Renal cortex interstitium (tissue), 11 donors: Measurements from ENCODE around the gene CSPG5. TPM values are rescaled to one million over a fixed set of nuclear protein-coding genes. Genes with fewer than 3 reads are reported as not detected.

Experiments used
- DNase-seq, 11 donors: peaks; one replicate each; pipeline ENCODE4 v3.0.0-alpha.2; 2013; ENCODE audit warnings: low read depth in 9 of 11, low spot score in 4 of 11; ENCODE audit errors: extremely low read depth in 1 of 11
- polyA plus RNA-seq, 3 donors: library from polyadenylated mRNA; unstranded; fragments of 120-200 nt; gene quantifications; one replicate each; pipeline ENCODE4 v1.2.1, GENCODE V29; 2013; ENCODE audit not compliant: insufficient read length in 3 of 3

The CSPG5 gene
- polyA plus RNA-seq, 3 donors: 0.94 to 1.4 (median 0.98) TPM

GRCh38 chr3:47565734-47566550, 12.7 kb downstream of the CSPG5 start:
- no peak for DNase-seq

DNA sequence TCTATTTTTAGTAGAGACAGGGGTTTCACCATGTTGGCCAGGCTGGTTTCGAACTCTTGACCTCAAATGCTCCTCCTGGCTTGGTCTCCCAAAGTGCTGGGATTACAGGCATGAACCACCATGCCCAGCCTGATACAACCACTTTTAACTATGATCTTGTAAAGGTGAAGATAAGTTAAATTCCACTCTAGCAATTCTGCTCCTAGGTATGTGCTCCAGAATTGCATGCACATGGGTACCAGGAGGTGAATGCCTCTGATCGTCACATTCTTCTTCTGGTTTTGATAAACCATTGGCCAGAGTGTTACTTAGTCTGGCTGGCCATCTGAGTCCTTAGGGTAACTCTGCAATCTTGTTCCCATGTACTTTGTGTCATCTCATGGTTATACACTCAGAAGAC, 22.3 kb downstream of the CSPG5 start:
- no peak for DNase-seq

DNA sequence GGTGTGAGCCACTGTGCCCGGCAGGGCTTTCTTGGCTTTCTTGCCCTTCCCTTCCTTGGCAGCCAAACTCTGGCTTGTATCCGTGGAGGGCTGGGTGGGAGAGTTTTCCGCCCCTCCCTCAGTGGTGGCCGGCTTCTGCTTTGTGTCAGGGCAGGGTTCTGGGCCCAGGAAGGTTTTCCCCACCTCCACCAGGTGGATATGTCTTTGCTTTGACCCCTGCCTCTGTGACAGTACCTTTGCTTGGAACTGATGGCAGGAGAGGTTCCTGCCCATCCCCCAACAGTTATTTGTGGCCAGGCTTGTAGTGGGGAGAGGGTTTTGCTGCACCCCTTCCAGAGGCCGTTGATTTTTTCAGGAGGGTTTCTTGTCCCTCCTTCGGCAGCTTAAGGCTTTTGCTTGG, 24.3 kb downstream of the CSPG5 start:
- no peak for DNase-seq

DNA sequence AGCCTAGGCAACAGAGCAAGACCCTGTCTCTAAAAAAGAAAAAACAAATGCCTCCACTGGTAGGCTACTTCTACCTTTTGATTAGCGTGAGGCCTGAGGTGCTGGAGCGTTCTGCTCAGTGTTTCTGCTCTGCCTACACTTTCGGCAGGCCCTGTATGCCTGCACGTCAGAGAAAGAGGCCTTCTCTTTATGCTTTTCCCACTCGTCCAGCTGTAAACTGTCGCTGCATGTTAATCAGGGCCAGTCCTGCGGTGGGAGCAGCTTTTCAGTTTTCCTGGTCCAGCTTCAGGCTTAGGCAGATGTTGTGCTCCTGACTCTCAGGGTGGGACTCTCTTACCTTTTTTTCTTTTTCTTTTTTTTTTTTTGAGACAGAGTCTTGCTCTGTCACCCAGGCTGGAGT, 25.3 kb downstream of the CSPG5 start:
- DNase-seq: no peak

- DNase-seq: peak in 10 of 11 donors; percentile 3 to 44 (median 35)
Measured at GRCh38 chr3:47542471-47543173, 36.0 kb downstream of the CSPG5 start.

- no peak for DNase-seq
Measured at GRCh38 chr3:47541583-47542108, 37.0 kb downstream of the CSPG5 start.

- DNase-seq: no peak
Measured at GRCh38 chr3:47540281-47540680, 38.4 kb downstream of the CSPG5 start.

- DNase-seq: no peak
Measured at GRCh38 chr3:47536967-47537366, 41.7 kb downstream of the CSPG5 start.

DNA sequence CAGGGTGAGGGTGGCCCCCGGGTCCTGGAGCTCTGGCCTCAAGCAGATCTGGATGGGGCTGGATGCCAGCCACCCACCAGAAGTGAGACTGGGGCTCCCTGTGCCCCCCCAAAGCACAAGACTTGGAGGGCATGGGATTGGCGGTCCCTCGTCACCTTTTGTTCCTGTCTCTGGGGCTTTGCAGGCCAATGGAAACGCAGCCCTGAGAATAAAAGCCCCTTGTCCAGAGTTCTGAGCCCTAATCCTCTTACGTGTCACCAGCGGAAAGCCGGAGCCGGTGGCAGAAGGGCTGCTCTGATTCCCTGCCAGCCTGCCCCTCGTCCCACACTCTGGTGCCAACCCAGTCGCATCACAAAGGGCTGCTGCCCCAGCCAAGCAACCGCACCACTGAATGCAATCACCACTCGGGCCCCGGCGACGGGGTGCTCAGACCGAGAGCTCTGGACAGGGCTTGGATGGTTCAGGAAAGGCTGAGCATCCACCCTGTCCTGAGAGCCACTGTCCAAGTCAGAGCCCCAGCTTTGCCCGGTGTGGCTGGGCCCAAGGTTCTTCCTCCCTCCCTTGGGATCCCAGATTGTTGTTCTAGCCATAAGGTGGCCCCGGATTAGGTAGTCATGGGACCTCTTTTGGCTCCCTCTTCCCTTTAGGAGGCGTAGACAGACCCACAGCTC, 42.3 kb downstream of the CSPG5 start:
- DNase-seq: no peak

DNA sequence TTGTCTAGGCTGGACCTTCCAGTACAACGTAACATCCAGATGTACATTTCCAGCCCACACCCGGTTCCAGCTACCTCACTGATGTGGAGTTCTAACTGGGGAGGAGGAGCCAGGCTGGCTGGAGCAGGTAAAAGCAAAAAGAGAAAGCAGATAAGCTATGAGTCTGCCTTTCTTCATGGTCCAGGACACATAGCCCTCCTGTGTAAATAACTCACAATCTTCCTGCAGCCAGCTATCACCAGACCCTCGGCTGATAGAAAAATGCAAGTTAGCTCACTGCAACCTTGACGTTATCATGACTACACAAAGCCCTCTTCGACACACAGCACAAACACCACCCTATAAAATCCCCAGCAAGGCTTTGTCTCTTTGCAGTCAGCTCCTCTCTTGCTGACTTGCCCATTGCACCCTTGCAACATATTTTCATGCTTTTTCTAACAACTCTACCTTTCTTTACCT, 44.6 kb downstream of the CSPG5 start:
- no peak for DNase-seq

DNA sequence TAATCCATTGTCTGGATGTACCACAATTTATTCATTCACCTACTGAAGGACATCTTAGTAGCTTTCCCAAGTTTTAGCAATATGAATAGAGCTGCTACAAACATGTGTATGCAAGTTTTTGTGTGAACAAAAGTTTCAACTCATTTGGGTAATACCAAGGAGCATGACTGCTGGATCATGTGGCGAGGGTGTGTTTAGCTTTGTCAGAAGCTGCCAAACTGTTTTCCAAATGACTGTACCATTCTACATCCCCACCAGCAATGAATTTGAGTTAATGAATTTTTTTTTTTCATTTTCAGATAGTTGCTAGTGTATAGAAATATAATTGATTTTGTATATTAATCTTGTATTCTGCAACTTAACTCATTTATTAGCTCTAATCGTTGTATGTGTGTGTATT, 45.2 kb downstream of the CSPG5 start:
- DNase-seq: no peak

DNA sequence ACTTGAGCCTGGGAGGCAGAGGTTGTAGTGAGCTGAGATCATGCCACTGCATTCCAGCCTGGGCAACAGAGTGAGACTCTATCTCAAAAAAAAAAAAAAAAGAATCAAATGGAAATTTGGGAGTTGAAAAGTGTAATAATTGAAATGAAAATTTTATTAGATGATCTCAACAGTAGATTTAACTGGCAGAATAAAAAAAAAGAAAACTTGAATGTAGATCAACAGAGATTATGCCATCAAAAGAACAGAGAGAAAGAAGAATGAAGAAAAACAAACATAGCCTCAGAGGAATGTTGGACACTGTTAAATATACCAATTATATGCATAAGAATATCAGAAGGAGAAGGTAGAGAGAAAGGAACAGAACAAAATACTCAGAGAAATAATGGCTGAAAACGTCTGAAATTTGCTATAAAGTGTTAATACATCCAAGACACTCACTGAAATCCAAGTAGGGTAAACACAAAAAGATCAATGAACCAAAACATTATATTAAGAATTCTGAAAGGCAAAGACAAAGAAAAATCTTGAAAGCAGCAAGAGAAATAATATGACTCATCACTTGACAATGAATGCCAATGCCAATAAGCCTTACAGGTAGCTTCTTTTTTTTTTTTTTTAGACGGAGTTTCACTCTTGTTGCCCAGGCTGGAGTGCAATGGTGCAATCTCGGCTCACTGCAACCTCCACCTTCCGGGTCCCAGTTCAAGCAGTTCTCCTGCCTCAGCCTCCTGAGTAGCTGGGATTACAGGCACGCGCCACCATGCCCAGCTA, 50.5 kb downstream of the CSPG5 start:
- DNase-seq: no peak

DNA sequence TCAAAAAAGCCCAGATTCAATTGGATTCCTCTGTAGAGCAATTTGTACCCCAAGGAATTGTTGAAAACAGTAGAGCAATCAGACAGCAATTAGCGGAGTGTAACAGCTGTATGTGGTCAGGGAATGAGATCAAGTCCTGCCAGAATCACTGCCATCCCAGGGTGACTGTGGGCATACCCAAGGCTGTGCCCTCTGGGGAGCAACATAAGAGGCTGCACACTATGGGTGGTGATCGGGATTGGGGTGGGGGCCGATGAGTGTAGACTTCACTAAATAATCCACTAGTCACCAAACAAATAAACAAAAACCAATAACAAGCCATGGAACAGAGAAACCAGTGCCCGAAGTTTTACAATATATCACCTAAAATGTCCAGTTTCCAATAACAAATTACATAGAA, 53.0 kb downstream of the CSPG5 start:
- no peak for DNase-seq

DNA sequence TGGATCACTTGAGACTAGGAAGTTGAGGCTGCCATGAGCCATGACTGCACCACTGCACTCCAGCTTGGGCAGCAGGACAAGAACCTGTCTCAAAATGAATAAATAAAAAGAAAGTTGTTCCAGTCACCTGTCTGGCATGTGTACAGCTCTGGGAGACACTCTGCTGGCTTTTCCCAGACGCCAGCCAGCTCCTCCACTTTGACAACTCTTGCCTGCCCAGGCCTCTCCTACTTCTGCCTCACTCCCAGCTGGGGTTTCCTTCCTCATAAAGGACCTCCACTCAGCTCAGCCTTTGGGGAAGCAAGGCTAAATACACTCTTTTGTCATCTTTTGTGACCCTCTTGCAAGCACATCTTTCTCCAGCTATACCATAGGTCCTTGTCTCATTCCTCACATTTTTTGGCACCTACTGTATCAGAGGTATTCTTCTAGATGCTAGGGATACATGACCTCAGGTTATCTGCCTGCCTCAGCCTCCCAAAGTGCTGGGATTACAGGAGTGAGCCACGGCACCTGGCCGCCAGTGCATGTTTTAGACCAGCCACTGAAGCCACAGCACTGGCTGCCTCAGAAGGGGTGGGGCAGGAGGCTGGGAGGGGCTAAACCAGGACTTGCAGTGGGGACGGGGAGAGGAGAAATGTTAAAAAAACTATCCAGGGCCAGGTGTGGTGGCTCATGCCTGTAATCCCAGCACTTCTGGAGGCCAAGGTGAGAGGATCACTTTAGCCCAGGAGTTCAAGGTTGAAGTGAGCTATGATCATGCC, 55.2 kb downstream of the CSPG5 start:
- DNase-seq: no peak

DNA sequence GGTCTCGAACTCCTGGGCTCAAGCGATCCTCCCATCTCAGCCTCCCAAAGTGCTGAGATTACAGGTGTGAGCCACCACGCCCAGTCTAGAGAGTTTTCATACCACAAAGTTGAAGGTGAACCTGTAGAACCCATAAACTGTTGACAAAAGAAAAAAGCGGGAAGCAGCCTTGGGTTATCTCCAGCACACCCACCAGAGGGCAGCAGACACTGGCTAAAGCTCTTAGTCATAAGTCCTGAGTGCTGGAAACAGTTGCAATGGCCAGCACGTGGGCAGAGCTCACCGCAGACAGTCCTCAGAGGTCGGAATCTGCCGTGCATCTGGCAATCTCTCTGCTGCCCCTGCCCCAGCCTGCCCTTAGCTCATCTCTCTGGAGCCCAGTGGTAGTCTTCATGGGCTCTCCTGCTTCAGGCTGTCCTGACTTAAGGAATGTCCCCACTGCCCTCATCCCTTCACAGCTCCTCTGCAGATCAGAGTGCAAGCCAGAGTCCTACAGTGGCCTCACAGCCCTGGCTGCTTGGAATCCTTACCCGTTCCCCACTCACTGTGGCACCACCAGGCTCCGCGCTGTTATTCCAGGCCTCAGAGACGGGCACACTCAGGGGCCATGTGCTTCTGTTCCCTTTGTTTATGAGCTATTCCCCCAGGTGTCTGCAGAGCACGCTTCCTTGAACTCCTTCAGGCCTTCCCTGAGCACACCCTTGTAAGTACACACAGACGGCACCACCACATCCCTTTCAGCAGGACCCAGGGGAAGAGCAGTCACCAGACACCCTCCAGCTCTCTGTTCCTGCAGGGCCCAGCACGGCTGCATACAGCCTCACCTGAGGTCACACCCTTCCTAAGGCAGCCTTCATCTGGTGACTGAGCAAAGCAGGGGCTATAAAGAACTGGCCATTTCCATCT, 56.3 kb downstream of the CSPG5 start:
- DNase-seq: peak in 10 of 11 donors; percentile 70 to 88 (median 80)

DNA sequence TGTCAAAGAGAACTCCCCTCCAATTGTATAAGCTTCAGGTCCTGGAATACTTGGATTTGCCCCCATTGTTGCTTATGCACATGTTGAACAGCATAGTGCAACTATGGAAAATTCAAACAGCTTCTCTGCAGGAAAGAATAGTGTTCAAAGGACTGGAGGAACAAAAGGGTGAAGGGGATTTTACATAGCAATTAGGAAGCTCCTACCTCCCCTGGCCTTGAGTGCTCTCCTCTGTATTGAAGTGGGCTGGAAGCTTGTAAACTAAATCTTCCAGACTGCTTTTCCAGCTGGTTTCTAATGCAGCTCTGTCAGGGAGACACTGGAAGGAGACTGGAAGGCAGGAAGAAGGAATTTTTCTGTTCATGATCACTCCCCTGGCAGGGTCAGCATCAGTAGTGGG, 57.9 kb downstream of the CSPG5 start:
- DNase-seq: no peak

DNA sequence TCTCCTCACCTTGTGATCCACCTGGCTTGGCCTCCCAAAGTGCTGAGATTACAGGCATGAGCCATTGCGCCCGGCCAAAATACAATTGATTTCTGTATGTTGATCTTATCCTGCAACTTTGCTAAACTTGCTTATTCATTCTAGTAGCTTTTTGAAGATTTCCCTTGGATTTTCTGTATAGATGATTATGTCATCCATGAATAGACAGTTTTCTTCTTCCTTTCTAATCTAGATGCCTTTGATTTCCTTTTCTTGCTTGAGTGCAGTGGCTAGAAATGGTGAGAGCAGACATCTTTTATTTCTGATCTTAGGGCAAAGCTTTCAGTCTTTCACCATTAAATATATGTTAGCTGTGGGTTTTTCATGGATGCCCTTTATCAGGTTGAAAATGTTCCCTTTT, 60.7 kb downstream of the CSPG5 start:
- no peak for DNase-seq
